GM06990 (cell line): ENCODE measurements around the gene SERPINB1.
"Not testable (repeated sequence)": the region's sequence is repeated elsewhere in the genome, so short reads cannot be mapped to it uniquely, and the experiment has no call there.

Source experiments
- DNase-seq: peaks from one replicate; pipeline ENCODE4 v3.0.0-alpha.2; 2011; ENCODE audit not compliant: insufficient read length; ENCODE audit errors: extremely low read depth
- H3K27me3 ChIP-seq: replicated peaks from 2 replicates; pipeline ENCODE4 v1.6.0; 2011; ENCODE audit warnings: low read length; ENCODE audit not compliant: control insufficient read depth, insufficient read depth
- H3K36me3 ChIP-seq: 2 replicates; pipeline ENCODE4 v1.5.1; 2011; ENCODE audit warnings: low read length; ENCODE audit not compliant: control insufficient read depth, insufficient read depth
- H3K4me3 ChIP-seq: replicated peaks from 2 replicates; pipeline ENCODE4 v1.5.1; 2011; ENCODE audit warnings: low read depth, mild to moderate bottlenecking, control low read depth, low read length
- TF ChIP-seq, protein P1 (sequence below): IDR thresholded peaks from 2 replicates; pipeline ENCODE4 v1.5.1; 2011; ENCODE audit warnings: low read length, control low read depth, mild to moderate bottlenecking, inconsistent platforms; ENCODE audit not compliant: insufficient read depth, poor library complexity, severe bottlenecking

Gene SERPINB1

GRCh38 chr6:2881423-2881822 is 39.8 kb upstream of the SERPINB1 start:
- TF ChIP-seq, protein P1, sequence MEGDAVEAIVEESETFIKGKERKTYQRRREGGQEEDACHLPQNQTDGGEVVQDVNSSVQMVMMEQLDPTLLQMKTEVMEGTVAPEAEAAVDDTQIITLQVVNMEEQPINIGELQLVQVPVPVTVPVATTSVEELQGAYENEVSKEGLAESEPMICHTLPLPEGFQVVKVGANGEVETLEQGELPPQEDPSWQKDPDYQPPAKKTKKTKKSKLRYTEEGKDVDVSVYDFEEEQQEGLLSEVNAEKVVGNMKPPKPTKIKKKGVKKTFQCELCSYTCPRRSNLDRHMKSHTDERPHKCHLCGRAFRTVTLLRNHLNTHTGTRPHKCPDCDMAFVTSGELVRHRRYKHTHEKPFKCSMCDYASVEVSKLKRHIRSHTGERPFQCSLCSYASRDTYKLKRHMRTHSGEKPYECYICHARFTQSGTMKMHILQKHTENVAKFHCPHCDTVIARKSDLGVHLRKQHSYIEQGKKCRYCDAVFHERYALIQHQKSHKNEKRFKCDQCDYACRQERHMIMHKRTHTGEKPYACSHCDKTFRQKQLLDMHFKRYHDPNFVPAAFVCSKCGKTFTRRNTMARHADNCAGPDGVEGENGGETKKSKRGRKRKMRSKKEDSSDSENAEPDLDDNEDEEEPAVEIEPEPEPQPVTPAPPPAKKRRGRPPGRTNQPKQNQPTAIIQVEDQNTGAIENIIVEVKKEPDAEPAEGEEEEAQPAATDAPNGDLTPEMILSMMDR: no peak
- H3K4me3 ChIP-seq: no peak overlapping the region
- no peaks in the 10 kb centered on the region for H3K36me3 ChIP-seq
- no peak for DNase-seq
- H3K27me3 ChIP-seq: no peaks in the 10 kb centered on the region

GRCh38 chr6:2880156-2880555 is 38.5 kb upstream of the SERPINB1 start:
- not testable (repeated sequence) for H3K27me3 ChIP-seq, H3K4me3 ChIP-seq, DNase-seq, H3K36me3 ChIP-seq

GRCh38 chr6:2877960-2878359 is 36.3 kb upstream of the SERPINB1 start:
- no peaks in the 10 kb centered on the region for H3K27me3 ChIP-seq
- TF ChIP-seq, protein P1: no peak
- H3K36me3 ChIP-seq: no peaks in the 10 kb centered on the region
- no peak for DNase-seq
- H3K4me3 ChIP-seq: no peak overlapping the region

- no peak for DNase-seq
- TF ChIP-seq, protein P1: no peak
- H3K4me3 ChIP-seq: no peak overlapping the region
- no peaks in the 10 kb centered on the region for H3K27me3 ChIP-seq
- H3K36me3 ChIP-seq: no peaks in the 10 kb centered on the region
Observed at GRCh38 chr6:2877057-2877882, 35.6 kb upstream of the SERPINB1 start.

- no peak for DNase-seq
- H3K27me3 ChIP-seq: no peaks in the 10 kb centered on the region
- peak overlapping the region; percentile 7; the same call in 1 of the 2 replicates for H3K4me3 ChIP-seq
- H3K36me3 ChIP-seq: no peaks in the 10 kb centered on the region
- TF ChIP-seq, protein P1: no peak
Observed at GRCh38 chr6:2876210-2877056, 34.8 kb upstream of the SERPINB1 start.
